Urinary bladder (tissue), 4 donors: Measurements from ENCODE around the gene MIX23. TPM values are rescaled to one million over a fixed set of nuclear protein-coding genes. Genes with fewer than 3 reads are reported as not detected.
A peak's percentile ranks its signal among the peaks of the same experiment; 100 is the strongest.

Experiments used
- DNase-seq: peaks from one replicate; pipeline ENCODE4 v3.0.0-alpha.2; 2015; ENCODE audit errors: extremely low spot score
- H3K27ac ChIP-seq: one replicate; pipeline ENCODE4 v1.5.1; 2013; ENCODE audit warnings: low read depth, mild to moderate bottlenecking, moderate library complexity
- H3K36me3 ChIP-seq: one replicate; pipeline ENCODE4 v1.6.1; 2013; ENCODE audit warnings: mild to moderate bottlenecking, moderate library complexity; ENCODE audit not compliant: insufficient read depth
- H3K4me1 ChIP-seq: one replicate; pipeline ENCODE4 v1.6.1; 2013; ENCODE audit warnings: mild to moderate bottlenecking, moderate library complexity; ENCODE audit not compliant: insufficient read depth
- H3K4me3 ChIP-seq: one replicate; pipeline ENCODE4 v1.5.1; 2013; ENCODE audit warnings: low read depth, low read length
- WGBS: extraction: QIAGEN DNeasy Blood & Tissue Kit; methylation state at CpG from one replicate; pipeline ENCODE4 v1.1.7; 2013; 5-methylcytosine and 5-hydroxymethylcytosine counted together
- polyA plus RNA-seq: library from polyadenylated mRNA; stranded (reverse); fragments of 200-250 nt; gene quantifications from one replicate; pipeline ENCODE4 v1.2.3, GENCODE V29; 2013
- total RNA-seq: library from RNA; depleted of rRNA; stranded (reverse); fragments of >200 nt; gene quantifications from one replicate; pipeline ENCODE4 v1.2.3, GENCODE V29; 2014
- donor health status: healthy with polysubstance abuse.
- donor health status: healthy.

The MIX23 gene
- total RNA-seq, result 40.0 TPM
- 13.1 TPM for polyA plus RNA-seq

DNA sequence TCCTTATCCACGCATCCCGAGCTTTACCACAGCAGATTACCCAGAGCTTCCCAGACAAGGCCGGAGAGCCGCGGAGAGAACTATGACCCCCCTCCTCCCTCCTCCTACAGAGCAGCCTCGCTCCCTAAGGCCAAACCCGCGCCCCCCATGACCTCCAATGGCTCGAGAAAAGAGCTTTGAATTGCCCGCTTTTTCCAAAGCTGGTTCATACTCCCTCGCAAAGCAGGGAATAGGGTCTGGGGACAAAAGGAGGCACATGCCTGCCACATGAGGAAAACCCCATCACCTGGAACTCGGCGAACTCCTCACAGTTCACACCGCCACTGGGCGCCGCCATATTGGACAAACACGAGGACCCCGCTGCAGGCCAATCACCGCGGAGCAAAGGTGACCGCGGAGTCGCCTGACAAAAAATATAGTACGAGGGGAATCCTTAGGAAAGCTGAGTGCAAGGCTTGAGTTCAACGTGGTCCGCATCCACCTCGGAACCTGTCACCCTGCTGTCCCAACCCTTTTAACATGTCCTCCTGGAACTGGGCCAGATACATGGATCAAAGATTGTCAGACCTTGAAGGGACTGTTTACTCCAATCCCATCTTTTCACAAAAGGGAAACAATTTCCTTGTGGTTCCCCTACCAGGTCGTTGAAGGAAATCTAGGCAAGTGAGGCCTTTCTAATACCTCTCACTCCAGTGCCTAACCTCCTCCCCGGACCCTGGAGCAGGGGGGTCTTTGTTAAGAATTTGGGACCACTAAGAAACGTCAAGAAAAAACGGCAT lies at the start of gene MIX23:
Gene MIX23 (minus strand): TSS at position 344 of the 779 bp plus-strand sequence. CDS start 7 bp downstream, at position 337.
- under 1% methylated on average over 31 of the region's 31 CpGs for WGBS

DNA sequence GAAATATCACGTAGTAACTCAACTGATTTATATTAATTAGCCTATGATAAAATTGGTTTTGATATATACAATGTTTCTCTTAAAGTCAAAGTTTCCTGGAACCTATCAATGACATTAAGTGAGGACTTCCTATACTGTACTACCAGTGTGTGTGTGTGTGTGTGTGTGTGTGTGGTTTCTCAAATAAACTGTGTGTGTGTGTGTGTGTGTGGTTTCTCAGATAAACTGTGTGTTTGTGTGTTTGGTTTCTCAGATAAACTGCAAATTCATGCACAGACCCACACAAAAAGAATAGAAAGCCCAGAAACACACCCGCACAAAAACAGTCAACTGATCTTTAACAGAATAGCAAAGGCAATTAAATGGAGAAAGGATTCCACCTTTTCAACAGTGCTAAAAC lies 47.3 kb upstream of the MIX23 start:
- WGBS, result 93% methylated on average over 2 of the region's 2 CpGs
- no peak overlapping the region for H3K27ac ChIP-seq
- no peaks in the 10 kb centered on the region for H3K36me3 ChIP-seq
- no peaks in the 10 kb centered on the region for H3K4me1 ChIP-seq
- H3K4me3 ChIP-seq, result no peak overlapping the region
- no peak for DNase-seq

More for the DNA sequence above, at the start of gene MIX23:
- peak; percentile 69 for DNase-seq
- Histone ChIP-seq H3K36me3 (no peaks in the 10 kb centered on the region), H3K4me3 (peak within 1 kb of the TSS; percentile 68), H3K27ac (peak within 1 kb of the TSS; percentile 83), H3K4me1 (peaks cover 2% of the 10 kb centered on the region)

DNA sequence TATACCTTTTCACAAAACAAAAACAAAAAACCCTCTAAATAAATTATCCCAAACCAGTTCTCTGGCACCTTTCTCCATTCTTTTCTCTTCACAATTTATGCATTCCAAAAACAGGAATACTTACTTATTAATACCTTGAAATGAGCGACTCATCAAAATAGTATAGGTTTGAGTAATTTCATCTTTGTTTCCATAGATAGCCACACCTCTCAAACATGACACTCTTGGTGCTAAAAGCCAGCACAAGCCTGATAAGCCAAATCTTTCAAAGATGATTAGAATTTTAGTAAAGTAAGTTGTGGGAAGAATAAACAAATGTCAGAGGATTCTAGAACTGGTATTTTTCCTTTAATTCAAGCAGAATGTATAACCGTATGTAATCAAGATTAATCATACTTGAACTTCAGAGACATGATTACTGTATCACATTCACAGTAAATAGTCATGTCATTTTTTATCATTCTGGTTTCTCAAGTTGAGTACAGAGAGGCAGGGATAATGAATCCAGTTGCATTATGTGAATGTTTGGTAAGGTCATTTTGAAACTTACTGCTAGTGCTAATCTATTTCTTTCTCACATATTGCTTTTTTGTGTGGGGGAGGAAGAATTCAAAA lies 44.9 kb upstream of the MIX23 start:
- WGBS, result 85% methylated on average over 2 of the region's 2 CpGs
- H3K4me3 ChIP-seq, result no peak overlapping the region
- no peak overlapping the region for H3K27ac ChIP-seq
- DNase-seq, result no peak
- H3K36me3 ChIP-seq, result no peaks in the 10 kb centered on the region
- no peaks in the 10 kb centered on the region for H3K4me1 ChIP-seq

DNA sequence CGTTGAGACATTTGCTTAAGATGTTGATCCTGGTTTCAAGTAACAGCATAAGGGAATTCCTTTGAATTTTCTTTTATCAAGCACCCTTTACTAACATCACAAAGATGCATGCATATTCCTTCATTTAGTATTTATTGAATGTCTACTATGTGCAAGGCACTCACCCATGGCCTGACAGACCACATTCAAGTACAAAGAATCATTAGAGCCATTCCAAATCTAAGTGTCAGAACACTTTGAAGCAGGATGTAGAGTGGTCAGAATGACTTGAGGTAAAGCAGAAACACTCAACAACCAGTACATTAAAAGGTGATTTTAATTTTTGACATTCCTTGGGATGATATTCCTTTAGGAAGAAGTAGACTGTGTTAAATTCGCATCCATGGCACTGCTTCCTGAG lies 38.8 kb upstream of the MIX23 start:
- DNase-seq, result no peak

DNA sequence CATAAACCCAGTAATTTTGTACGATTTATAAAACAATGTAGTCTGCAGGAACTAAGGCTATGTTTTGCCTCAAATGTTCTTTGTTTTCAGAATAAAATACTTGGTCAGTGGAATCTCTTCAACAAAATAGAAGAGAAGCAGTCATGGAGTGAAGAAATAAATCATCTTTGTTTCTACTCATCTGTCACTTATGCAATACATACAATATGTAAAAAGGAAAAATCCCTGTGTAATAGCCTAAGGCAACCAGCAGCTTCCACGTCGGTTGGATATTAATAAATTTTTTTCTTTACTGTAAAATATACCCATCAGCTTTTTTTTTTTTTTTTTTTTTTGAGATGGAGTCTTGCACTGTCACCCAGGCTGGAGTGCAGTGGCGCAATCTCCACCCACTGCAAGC lies 38.1 kb upstream of the MIX23 start:
- no peak overlapping the region for H3K27ac ChIP-seq
- peaks cover 2% of the 10 kb centered on the region for H3K4me1 ChIP-seq
- no peak overlapping the region for H3K4me3 ChIP-seq
- H3K36me3 ChIP-seq, result no peaks in the 10 kb centered on the region
- WGBS, result 91% methylated on average over 4 of the region's 4 CpGs
- DNase-seq, result no peak

More for the DNA sequence above, 38.8 kb upstream of the MIX23 start:
- H3K4me3 ChIP-seq, result no peak overlapping the region
- no peak overlapping the region for H3K27ac ChIP-seq
- no peaks in the 10 kb centered on the region for H3K36me3 ChIP-seq
- peaks cover 2% of the 10 kb centered on the region for H3K4me1 ChIP-seq
- 86% methylated on average over 2 of the region's 2 CpGs for WGBS

DNA sequence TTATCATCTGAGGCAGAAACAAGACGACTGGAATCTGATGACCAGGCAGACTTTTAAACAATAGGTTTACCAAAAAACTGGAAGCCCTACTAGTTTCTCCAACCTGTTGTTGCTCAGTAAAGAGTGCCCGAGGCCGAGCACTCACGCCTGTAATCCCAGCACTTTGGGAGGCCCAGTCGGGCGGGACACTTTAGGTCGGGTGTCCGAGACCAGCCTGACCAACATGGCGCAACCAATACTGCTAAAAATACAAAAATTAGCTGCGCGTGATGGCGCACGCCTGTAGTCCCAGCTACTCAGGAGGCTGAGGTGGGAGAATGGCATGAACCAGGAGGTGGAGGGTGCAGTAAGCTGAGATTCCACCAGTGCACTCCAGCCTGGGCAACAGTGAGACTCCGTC lies 33.9 kb upstream of the MIX23 start:
- DNase-seq, result no peak
- peak overlapping the region; percentile 58 for H3K4me3 ChIP-seq
- no peaks in the 10 kb centered on the region for H3K36me3 ChIP-seq
- 52% methylated on average over 14 of the region's 14 CpGs for WGBS
- H3K27ac ChIP-seq, result no peak overlapping the region
- H3K4me1 ChIP-seq, result peaks cover 2% of the 10 kb centered on the region

DNA sequence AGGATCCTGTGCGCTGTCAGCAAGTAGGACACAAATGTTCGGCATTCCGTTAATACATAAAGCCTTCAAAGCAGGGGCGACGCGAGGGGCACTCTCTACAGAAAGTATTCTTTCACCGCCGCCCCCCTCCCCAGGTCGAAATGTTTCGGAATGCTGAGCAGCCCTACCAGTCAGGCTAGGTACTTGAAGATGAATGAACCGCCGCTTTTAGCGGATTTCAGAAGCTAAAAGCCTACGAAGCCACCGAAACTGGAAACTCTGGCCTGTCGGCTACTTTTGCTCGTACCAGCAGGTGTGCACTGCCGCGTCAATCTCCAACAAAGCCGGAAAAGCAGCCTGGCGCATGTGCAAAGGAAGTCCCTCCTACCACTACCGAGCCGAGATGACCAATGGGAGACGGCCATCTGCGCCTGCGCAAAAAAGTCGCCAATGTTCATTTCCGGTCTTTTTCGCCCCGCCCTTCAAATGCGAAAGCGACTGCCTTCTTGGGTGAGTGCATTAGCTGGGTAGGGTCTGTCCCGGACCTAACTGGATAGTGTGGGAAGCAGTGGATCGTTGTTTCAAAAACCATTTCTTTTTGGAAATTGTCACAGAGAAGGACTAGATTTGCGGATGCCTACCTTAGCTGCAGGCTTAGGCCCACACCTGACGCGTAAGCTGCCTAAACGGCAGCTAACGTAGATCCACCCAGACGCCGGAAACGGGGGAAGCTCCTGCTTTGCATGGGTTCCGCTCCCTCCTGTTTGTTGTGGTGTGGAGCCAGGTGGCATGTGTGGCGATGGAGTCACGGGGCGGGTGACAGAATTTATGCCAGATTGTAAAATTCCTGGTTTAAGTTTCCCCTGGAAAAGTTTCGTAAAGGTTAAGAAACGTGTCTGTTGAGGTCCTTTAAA lies 33.0 kb upstream of the MIX23 start, which contains the start of gene WDR5B:
Gene WDR5B (minus strand): TSS at position 301 of the 893 bp plus-strand sequence. CDS start 534 bp downstream, outside the sequence.
- Histone ChIP-seq H3K4me3 (peak within 1 kb of the TSS; percentile 64), H3K4me1 (peaks cover 2% of the 10 kb centered on the region), H3K27ac (peak within 1 kb of the TSS; percentile 63), H3K36me3 (no peaks in the 10 kb centered on the region)
- DNase-seq, result peak; percentile 98
- under 1% methylated on average over 48 of the region's 48 CpGs for WGBS

DNA sequence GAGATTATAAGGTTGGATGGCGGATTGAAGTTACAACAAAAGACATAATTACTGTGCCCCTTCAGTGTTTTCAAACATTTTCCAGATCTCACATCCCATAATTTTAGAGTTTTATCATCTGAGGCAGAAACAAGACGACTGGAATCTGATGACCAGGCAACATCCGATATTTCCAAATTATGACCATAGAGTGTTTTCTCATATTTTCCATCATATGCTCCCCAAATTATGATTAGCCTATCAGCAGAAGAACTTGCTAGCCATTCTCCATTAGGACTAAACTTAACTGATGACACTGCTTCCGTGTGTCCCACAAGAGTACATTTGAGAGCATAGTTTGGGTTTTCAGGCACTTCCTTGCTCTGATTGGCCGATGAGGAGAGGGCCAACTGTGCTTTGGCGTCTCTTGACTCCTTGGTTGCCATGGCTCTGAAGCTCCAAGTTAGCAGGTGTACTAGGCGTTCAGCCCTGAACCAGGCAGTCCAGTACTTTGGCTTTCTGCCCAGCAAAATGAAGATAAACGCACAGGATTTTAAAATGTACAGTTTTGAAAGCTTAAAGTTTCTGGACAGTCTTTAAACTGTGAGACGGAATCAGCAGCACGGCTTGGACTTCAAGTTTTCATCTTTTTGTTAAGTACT lies 32.2 kb upstream of the MIX23 start:
- DNase-seq, result peak; percentile 17
- WGBS, result 20% methylated on average over 10 of the region's 10 CpGs
- peak overlapping the region; percentile 64 for H3K4me3 ChIP-seq
- peak overlapping the region; percentile 63 for H3K27ac ChIP-seq
- H3K4me1 ChIP-seq, result peaks cover 2% of the 10 kb centered on the region
- H3K36me3 ChIP-seq, result no peaks in the 10 kb centered on the region

DNA sequence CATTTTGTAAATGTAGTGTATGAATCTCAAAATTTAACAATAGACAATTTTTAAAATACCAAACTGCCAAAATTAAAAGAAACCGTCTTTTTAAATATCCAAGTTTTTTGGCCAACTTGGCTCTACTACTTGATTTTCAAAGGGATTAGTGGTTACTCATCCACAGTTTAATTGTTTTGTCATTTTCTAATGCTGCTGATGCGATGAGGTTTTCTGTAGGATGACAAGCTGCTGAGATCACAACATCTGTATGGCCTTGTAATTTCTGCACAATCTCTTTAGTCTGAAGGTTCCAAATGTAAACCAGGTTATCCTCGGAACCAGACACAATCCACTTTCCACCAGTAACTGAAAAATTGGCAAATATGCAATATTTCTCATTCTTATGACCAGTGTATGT lies 31.4 kb upstream of the MIX23 start:
- WGBS, result 75% methylated on average over 3 of the region's 3 CpGs
- no peak for DNase-seq
- H3K36me3 ChIP-seq, result peaks cover 3% of the 10 kb centered on the region
- H3K4me3 ChIP-seq, result no peak overlapping the region
- H3K4me1 ChIP-seq, result peaks cover 2% of the 10 kb centered on the region
- H3K27ac ChIP-seq, result no peak overlapping the region

DNA sequence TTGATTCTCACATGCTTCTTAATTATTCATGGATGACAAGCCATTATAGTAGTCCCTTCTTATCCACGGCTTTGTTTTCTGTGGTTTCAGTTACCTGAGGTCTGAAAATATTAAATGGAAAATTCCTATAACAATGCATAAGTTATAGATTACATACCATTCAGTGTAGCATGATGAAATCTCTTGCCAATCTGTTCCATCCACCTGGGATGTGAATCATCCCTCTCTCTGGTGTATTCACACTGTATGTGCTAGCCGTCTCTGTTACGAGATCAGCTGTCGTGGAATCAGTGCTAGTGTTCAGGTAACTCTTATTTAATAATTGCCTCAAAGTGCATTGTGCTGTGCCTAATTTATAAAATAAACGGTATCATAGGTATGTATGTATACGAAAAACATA lies 27.6 kb upstream of the MIX23 start:
- Histone ChIP-seq H3K4me3 (no peak overlapping the region), H3K36me3 (peaks cover 5% of the 10 kb centered on the region), H3K4me1 (no peaks in the 10 kb centered on the region), H3K27ac (no peak overlapping the region)
- no peak for DNase-seq
- WGBS, result 91% methylated on average over 6 of the region's 6 CpGs

DNA sequence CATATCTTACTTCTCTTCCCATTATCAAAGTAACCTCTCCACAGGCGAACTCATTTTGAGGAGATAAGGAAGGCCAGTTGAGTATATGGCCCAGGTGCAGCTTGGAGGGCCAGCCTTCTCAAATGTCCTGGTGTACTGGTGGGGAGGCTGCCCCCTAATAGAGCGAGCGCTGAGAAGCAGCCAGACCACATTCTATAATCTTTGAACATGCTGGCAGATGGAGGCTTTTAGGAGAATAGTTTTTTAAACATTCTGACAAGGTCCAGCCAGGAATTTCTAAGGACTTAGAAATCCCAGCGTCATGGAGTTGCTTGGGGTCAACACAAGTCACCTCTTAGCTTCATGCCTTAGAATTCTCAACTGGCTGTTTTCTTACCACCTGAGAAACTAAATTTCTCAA lies 27.1 kb upstream of the MIX23 start:
- no peak for DNase-seq
- Histone ChIP-seq H3K4me3 (no peak overlapping the region), H3K4me1 (no peaks in the 10 kb centered on the region), H3K27ac (no peak overlapping the region), H3K36me3 (peaks cover 5% of the 10 kb centered on the region)
- WGBS, result 80% methylated on average over 4 of the region's 4 CpGs

DNA sequence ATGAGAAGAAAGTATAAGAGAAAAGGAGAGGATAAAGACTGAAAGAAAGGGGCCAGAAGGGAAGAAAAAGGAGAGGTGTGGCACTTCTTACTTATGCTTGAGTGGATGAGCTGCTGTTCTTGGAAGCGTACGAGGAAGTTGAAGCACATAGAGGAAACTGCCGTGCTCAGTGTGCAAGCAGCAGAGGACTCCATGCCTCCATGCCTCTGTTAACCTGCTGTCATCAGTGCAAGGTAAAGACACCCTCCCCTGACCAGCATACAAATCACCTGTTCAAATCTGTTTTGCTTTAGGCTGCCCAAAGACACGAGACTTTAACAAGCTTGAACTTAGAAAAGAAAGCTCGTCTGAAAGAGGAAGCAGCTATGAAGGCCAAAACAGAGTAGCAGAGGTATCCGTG lies 26.4 kb upstream of the MIX23 start:
- H3K27ac ChIP-seq, result no peak overlapping the region
- H3K36me3 ChIP-seq, result peaks cover 5% of the 10 kb centered on the region
- WGBS, result 80% methylated on average over 6 of the region's 6 CpGs

DNA sequence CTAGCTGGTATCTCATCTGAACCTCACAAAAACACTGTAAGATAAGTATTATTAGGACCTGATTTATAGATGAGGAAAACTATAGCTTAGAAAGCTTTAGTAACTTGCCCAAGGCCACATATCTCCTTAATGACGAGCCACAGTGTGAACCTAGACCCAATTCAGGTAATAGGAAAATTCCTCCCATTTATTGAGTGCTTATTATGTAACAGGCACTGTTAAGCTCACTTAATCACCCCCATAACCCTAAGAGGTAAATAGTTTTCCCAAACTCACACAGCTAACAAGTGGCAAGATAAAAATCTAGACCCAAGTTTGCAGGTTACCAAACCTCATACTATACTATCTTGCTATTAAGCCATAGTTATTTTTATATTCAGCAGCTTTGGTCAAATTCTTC lies 24.9 kb upstream of the MIX23 start:
- Histone ChIP-seq H3K36me3 (peaks cover 8% of the 10 kb centered on the region), H3K4me1 (no peaks in the 10 kb centered on the region), H3K27ac (no peak overlapping the region), H3K4me3 (no peak overlapping the region)
- 93% methylated on average over 1 of the region's 1 CpG for WGBS
- no peak for DNase-seq

More for the DNA sequence above, 26.4 kb upstream of the MIX23 start:
- no peak for DNase-seq
- H3K4me1 ChIP-seq, result no peaks in the 10 kb centered on the region
- H3K4me3 ChIP-seq, result no peak overlapping the region
